Stimulated activated CD8-positive, alpha-beta memory T cell treated with anti-CD3 and anti-CD28 coated beads, Interleukin-4, amount 100 ng/mL, for 4 hours (primary cell): ENCODE measurements around the gene JMJD1C.
"Not testable (repeated sequence)": the region's sequence is repeated elsewhere in the genome, so short reads cannot be mapped to it uniquely, and the experiment has no call there.

ENCODE experiments used
- DNase-seq, 2 donors: peaks; one replicate each; pipeline ENCODE4 v3.0.0-alpha.2; 2020; ENCODE audit warnings: low read depth in 2 of 2, low spot score in 1 of 2

JMJD1C gene

DNA sequence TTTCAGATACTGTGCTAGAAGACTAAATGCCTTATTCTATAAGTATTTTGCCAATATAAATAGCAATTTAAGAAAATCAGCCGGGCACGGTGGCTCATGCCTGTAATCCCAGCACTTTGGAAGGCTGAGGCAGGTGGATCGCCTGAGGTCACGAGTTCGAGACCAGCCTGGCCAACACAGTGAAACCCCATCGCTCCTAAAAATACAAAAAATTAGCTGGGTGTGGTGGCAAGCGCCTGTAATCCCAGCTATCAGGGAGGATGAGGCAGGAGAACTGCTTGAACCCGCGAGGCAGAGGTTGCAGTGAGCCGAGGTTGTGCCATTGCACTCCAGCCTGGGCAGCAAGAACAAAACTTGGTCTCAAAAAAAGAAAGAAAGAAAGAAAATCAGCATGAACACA is 230.6 kb downstream of the JMJD1C start:
- DNase-seq, result not testable (repeated sequence)

DNA sequence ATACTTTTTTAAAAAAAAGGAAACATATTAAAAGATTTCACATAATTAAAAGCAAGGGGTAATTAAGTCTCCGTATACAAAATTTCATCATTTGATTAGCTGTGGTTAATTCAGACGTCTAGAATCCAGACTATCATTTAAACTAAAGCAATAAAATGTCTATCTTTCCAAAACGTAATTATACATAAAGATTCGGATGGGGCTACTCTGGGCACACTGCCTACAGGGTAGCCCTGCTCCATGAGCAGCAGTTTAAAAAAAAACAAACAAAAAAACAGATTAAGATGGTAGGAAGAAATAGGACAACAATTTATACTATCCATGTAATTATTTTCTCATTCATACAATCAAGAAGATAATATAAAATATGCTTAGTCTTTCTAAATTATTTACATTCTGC is 236.6 kb downstream of the JMJD1C start:
- DNase-seq, result no peak

DNA sequence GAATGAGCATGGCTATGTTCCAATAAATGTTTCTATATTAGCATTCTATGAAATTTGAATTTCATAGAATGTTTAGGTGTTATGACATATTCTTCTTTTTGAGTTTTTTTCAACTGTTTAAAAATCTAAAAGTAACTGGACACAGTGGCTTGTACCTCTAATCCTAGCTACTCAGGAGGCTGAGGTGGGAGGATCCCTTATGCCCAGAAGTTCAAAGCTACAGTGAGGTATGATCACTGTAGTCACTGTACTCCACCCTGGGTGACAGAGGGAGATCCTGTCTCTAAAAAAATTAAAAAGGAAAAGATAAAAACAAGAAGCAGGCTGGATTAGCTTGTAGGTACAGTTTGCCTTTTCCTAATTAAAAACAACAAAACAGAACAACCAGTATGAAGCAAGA is 237.5 kb downstream of the JMJD1C start:
- DNase-seq, result no peak

DNA sequence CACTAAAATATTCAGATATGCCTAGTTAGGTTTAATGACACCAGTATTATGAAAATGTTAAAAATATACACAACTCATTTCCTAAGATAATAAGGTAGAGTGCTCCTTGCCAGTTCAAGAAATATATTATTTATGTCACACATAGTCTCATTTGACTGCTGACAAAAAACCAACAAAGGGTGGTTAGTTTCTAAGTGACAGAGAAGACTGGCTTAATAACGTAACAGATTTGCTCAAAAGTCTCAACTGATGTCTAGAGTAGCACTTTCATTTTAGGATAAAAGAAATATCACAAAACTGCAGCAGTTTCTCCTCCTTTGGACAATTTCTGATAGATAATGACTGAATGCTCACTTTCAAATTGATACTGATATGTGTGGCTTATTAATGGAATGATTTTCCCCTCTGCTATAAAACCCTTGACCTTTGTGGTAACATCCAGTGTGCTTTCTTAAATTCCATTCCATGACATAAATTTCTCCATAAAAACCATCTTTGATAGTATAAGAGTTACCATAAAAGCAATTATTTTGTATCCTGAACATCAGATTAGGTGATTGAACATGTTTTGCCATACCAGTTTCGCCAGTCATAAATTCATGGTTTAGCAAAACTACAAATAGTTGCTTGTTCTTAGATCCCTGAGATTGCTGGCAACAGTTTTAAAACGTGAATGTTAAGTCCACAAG is 238.4 kb downstream of the JMJD1C start:
- no peak for DNase-seq

DNA sequence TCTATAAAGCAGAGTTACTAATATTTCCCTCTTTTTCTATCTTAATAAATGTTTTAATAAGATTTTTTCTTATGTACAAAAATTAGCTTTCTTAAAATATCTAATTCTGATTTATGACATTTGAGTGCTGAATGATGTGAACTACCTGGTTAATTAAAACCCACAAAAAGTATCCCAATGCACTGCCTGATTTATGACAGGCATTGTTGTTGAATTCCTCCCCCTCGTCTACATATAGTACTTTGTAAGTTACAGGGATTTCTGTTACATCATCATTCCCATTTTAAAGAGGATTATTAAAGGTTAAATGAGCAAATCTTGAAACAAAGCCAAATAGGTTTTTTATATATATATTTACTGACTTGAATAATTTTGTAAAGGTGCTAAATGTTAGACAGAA is 241.5 kb downstream of the JMJD1C start:
- no peak for DNase-seq

DNA sequence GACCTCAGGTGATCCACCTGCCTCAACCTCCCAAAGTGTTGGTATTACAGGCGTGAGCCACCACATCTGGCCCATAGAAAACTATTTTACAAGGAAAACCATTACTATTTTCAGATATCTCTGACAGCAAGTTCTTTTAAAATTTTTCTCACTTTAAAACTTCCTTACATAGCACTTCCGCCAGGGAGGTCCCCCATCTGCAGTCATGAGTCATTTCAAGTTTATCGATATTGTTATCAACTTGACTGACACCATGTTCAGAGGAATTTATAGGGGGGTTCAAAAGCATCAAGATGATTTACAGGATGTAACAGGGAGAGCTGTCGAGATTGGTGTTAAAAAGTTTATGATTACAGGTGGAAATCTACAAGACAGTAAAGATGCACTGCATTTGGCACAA is 243.8 kb downstream of the JMJD1C start:
- DNase-seq, result no peak

DNA sequence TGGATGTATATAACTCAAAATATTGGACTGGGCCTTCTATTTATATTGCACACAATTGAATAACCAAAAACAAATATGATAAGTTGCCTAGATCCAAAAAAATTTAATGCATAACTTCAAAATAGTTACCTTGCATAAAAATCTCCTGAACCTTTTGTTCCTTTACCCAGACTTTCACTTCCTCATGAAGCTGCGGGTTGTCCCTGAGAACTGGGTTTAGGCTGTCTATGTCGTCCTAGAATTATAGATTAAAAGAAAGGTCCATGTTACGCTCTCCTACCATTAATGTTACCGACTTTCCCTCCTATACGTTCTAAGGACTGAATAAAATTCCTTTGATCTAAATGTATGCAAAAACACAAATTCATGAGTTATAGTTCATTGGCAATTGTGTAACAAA is 246.0 kb downstream of the JMJD1C start:
- DNase-seq, result no peak

DNA sequence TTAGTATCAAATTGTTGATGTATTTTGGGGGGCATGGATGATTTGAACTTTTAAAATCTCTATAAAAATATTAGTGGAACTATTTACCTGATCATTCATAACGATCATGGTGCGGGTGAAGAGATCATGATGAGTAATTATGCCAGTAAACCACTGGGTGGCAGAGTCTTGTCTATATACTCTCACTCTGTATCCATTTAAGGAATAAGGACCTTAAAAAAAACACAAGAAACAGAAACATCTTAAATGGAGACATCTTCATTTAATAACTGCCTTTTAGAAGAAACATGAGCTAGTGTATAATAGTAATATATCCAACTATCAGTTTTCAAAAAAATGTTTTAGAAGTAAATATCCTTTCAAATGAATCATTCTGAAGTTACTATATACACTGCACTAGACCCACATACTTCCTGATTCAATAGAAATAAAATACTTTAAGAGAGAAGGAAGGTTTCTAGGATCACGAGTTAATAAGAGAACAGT is 248.6 kb downstream of the JMJD1C start:
- no peak for DNase-seq

DNA sequence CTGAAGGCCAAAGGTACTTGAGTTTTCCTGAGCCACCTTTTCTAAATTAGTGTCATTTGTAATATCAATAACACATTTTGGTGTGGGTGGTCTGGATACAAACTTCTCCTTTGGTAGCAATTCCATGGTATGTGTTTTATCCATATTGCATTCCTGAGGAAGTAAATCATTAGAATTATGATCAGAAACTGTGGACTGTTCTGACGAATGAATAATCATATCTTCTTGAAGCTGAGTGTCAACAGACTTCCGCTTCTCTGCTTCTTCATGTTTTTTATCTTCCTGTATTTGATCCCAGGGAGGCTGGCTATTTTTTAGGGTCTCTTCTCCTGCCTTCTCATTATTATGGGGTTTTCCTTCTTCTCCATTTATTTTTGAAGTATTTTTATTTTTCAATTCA is 251.2 kb downstream of the JMJD1C start:
- no peak for DNase-seq

DNA sequence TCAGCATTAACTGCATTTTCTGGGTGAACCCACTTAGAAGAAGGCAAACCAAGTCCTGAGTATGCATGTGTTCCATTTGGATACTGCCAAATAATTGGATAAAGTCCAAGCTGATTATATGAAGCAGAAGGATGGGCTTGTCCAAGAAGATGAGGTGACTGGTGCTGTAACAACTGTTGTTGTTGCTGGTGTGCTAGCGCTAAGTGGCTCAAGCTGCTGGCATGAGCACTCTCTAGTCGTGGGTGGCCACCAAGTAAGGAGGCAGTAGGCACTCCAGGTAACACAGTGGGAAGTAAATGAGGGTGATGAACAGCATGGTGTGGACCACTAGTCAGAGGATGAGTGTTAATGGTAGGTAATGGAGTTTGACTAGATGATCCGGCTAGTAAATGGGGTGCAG is 252.3 kb downstream of the JMJD1C start:
- no peak for DNase-seq

DNA sequence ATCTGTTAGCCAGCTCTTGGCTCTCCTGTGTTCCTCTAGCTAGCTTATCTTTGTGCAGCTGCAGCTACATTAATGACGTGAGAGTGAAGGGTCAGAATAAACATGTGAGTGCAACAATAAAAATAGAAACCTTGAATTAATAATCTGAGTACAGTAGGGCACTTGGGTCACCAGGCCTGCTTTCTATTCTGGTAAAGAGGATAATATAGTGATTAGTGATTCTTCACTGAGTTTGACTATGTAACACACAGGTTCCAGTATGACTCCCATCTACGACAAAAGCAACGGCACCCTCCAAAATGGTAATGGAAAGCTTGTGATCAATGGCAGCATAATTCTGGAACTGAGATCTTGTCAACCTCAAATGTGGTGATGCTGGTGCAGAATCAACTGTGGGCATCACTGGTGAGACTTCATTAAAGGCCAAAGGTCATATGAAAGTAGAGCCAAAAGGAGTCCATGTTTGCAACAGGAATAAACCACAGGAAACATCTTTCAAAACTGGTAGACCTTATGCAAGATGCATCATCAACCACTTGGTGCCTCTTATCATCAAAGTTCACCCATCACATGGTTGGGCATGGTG is 255.1 kb downstream of the JMJD1C start:
- DNase-seq, result no peak

DNA sequence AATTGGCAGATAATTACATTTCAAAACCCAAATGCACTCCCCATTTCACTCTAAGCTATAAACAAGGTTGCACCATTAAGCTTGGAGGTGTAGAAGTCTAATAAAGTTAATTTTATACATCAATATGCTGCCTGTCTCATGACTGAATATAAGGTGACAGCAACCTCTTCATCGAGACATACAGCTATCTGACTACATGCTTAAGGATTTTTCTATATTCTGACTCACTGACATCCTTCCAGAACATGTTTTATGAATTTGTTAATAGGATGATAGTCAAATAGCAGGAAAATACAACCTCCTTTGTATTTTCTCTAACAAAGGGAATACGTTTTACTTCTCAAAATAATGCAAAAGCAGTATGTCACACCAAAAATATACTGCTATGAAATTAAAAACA is 256.1 kb downstream of the JMJD1C start:
- DNase-seq, result no peak

DNA sequence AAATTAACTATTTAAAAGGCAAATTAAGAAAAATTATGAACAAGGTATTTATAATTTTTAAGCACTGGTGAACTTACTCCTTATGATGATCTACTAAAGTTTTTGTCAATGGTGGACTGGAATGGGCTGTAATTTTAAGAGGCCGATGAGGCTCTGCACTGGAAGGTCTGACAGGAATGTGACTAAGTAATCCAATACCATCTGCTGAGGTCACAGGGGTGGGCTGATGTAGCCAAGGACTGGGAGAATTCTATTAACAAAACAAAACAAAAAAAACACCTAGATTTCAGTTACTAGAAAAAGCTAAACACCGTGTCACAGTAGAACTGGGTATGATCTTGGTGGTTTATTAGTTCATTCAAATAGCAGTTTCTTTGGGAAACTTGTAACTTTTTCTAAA is 256.8 kb downstream of the JMJD1C start:
- no peak for DNase-seq

DNA sequence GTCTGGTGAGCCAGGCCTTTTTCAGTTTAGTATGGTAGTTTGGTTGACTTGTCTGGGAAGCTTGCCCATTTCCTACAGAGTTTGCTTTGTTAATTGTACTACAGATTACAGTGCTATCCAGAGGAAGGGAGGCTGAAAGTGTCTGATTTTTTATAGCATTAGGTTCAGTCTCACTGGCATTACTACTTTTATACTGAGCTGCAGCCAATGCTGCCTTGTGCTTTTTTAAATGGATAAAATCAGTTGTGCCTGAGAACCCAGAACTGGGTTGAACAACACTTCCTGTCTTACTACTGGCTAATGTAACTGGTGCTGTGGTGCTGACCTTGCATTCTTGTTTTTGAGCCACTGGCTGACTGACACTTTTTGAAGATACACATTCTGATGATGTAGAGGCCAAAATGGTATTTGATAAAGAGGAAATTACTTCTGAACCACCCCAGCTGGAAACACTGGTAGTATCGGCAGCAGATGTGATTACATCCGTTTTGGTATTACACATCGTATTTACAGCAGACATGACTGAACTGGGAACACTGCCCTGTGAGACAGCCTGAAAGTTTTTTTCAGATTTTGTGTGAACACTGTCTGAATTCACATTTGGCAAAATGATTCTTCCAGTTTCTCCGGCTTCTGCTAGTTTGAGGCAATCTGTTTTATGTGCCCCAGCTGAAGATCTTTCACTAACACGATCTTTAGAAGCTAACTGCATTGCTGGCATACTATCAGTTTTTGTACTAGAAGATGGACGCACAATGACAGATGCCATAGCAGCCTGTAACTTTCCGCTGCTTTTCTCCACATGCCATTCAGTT is 258.6 kb downstream of the JMJD1C start:
- DNase-seq, result no peak

DNA sequence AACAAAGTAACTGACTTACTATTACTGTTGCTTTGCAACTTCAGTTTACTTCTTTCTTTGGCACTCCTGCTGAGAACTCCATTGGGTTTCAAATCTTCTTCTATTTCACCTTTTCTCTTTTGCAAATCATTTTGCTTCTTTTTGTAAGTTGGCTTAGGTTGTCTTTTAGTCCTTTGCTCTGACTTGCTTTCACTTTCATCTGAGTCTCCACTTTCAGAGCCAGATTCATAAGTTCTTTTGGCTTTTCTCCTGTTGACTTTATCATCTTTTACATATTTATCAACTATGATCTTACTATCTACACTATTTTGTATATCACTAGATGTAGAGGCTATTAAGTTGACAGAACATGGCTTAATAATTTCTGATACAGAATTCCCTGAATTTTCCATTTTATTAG is 259.2 kb downstream of the JMJD1C start:
- DNase-seq, result no peak

DNA sequence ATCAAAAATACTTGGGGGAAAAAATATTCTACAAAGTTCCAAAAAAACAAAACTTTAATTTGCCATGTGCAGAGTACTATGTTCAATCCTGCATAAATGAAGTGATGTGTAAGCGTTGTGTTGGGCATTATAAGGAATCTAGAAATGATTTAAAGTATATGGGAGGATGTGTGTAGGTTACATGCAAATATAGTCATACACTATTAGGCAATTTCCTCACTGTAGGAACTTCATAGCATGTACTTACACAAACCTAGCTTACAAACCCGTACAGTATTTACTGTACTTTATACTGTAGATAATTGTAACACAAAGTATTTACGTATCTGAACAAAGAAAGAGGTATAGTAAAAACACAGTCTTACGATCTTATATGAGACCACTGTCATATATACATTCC is 260.4 kb downstream of the JMJD1C start:
- DNase-seq, result no peak

DNA sequence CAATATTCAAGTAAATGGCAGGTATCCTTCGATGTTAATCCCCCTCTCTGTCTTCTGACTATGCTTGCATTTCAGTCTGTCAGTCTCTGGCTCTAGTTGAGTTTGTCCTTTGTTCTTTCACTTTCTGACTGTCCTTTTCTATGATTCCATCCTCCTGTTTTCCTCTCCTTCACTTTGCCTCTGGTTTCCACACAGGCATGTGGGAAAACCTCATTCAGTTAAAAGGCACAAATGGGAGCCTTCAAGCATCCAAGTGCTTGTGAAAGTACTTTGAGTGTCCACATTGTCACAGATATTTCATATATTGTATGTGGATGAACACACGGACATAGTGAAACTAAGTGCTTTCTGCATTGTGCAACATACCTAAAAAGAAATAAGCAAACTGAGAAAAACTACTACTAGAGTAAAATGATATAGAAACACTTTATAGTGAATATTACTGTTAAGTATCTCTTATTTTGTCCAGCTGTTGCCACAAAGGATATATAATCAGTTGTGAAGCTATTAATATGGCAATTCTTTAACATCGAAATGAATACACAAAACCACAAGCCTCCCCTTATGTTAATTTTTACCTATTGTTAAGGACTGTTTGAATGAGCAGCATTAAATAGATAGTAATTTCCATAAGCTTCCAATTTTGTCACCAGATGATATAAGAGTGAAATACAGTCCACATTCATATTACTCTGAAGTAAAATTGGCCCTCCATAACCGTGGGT is 260.9 kb downstream of the JMJD1C start:
- DNase-seq, result no peak

DNA sequence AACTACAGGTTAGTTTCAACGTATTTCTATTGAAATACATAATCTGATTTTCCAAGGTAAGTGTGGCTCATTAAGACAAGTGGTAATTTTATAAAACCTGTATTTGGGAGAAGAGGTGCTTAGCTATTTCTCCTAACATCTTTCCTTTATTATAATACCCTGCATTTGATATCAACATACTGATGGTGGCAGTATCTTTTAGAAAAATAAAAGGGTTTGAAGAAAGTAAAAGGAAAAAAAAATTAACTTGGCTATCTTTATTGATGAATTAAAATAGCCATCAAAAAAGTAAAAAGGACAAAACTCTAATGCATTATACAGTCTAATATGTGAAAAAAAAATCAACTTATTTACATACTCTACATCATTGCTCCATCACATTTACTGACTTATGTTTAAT is 264.7 kb downstream of the JMJD1C start:
- no peak for DNase-seq

DNA sequence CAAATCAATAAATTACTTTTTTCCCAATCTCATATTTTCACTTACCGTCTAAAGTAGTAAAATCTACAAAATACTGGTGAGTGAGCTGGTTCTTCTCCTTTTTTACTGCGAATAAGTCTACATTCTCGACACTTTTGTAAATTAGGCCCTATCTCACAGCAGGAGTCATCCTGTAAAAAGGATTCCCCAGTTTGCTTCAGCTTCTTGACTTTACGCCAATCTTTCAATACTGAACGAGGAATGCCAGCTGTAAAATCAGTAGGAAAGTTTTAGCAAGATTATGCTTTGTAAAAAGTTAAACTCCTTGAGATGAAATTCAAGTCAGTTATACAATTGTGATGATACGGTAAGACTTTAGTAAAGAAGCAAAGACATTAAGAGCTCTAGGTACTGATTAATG is 265.3 kb downstream of the JMJD1C start:
- DNase-seq, result no peak

DNA sequence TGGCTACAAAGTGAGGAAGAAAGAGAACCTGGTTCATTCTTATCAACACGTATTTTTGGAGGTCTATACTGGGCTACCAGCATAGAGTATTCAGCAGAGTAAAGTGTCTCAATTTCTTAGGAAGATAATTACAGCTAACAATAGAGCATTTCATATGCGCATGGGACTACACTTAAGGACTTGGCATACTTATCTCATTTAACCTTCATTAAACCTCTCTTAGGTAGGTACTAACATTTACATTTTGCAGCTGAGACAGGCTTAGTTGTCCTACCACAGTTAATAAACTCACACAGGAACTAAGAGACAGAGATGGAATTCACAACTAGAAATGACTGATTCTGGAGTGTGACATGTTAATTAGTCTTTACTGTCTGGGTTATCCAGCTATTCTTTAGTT is 266.1 kb downstream of the JMJD1C start:
- DNase-seq, result no peak

DNA sequence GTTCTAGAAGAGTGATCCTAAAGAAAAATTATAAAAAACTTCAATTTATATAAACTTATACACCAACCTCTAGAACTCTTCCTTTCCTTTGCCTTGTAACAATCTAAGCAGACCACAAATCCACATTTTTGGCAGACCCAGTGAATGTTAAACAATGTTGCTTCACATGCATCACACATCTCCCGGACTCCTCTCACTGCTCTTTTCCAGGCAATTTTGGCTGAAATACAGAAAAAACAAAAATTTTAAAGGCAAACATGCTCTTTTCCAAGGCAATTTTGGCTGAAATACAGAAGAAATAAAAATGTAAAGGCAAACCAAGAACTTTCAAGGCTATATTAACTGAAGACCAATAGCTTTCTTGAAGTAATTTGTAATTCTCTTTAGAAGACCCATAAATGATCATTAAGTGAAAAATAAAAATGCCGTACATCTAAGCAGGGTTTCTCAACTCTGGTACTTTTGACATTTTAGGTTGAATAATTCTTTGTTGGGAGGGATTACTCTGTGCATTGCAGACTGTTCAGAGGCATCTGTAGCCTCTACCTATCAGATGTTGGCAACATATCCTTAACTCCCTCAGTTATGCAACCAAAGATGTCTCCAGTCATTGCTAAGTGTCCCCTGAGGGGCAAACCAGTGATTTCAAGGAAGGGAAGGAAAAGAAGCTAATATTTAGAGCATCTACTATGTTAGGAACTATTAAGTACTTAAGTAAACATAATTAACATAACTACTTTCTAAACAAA is 268.3 kb downstream of the JMJD1C start:
- no peak for DNase-seq
